SU-DHL-6 (cell line): Measurements from ENCODE around the gene ADCY6.

Source experiments
- H2AFZ ChIP-seq: fragments of 200-600 bp; sonication (generic); 2 replicates; pipeline ENCODE4 v1.6.1; 2014; ENCODE audit warnings: low read depth, mild to moderate bottlenecking, moderate library complexity, mixed read lengths, antibody characterized with exemption, low read length; ENCODE audit not compliant: severe bottlenecking
- H3F3A ChIP-seq: fragments of 200-600 bp; shearing (Covaris generic); 2 replicates; pipeline ENCODE4 v1.6.0; 2016; ENCODE audit warnings: antibody characterized with exemption, mild to moderate bottlenecking; ENCODE audit not compliant: insufficient read depth
- H3K27ac ChIP-seq: fragments of 200-600 bp; sonication (generic); 2 replicates; pipeline ENCODE4 v1.5.1; 2016; ENCODE audit warnings: low read depth, mild to moderate bottlenecking, low read length, moderate library complexity, mixed read lengths
- H3K27me3 ChIP-seq: fragments of 200-600 bp; sonication (generic), shearing (Covaris generic); 2 replicates; pipeline ENCODE4 v1.6.0; 2014; ENCODE audit warnings: mild to moderate bottlenecking, low read length
- H3K36me3 ChIP-seq: fragments of 200-600 bp; sonication (generic); 2 replicates; pipeline ENCODE4 v1.6.1; 2014; ENCODE audit warnings: mild to moderate bottlenecking, low read length, mixed read lengths
- H3K4me2 ChIP-seq: fragments of 300-600, 200-600 bp; shearing (Covaris generic), sonication (generic); 2 replicates; pipeline ENCODE4 v1.6.0; 2014; ENCODE audit warnings: low read length, low read depth, mild to moderate bottlenecking; ENCODE audit not compliant: poor library complexity, severe bottlenecking
- H3K4me3 ChIP-seq: fragments of 200-600 bp; sonication (generic); 2 replicates; pipeline ENCODE4 v1.5.1; 2014; ENCODE audit warnings: antibody characterized with exemption, low read length, mild to moderate bottlenecking, mixed read lengths; ENCODE audit not compliant: insufficient read depth, poor library complexity, severe bottlenecking
- H3K79me2 ChIP-seq: fragments of 200-600 bp; sonication (generic); 2 replicates; pipeline ENCODE4 v1.6.1; 2014; ENCODE audit warnings: mild to moderate bottlenecking, low read length, moderate library complexity; ENCODE audit not compliant: insufficient read depth
- H3K9ac ChIP-seq: fragments of 200-600 bp; sonication (generic); 2 replicates; pipeline ENCODE4 v1.7.0; 2014; ENCODE audit warnings: mild to moderate bottlenecking, low read length
- H3K9me2 ChIP-seq: fragments of 200-600 bp; sonication (generic); replicated peaks from 2 replicates; pipeline ENCODE4 v1.6.1; 2014; ENCODE audit warnings: low read length; ENCODE audit not compliant: insufficient read depth
- H3K9me3 ChIP-seq: fragments of 200-600 bp; sonication (generic); 2 replicates; pipeline ENCODE4 v1.6.1; 2014; ENCODE audit warnings: low read length, mixed read lengths; ENCODE audit not compliant: insufficient read depth
- H4K20me1 ChIP-seq: fragments of 200-600 bp; sonication (generic); 2 replicates; pipeline ENCODE4 v1.6.1; 2014; ENCODE audit warnings: low read depth, mild to moderate bottlenecking, antibody characterized with exemption, low read length, moderate library complexity, mixed read lengths
- EZH2phosphoT487 ChIP-seq: fragments of 200-600 bp; sonication (generic), shearing (Covaris generic); conservative IDR thresholded peaks from 2 replicates; pipeline ENCODE4 v1.6.1; 2018; ENCODE audit warnings: mild to moderate bottlenecking, antibody characterized with exemption, low read length, moderate library complexity, mixed read lengths
- TF ChIP-seq, protein P1 (sequence below): fragments of 200-600 bp; sonication (generic); IDR thresholded peaks from one replicate; pipeline ENCODE4 v1.5.1; 2017; ENCODE audit warnings: antibody characterized with exemption, mild to moderate bottlenecking, low read length, moderate library complexity; ENCODE audit not compliant: insufficient read depth, poor library complexity, severe bottlenecking

ADCY6 gene

DNA sequence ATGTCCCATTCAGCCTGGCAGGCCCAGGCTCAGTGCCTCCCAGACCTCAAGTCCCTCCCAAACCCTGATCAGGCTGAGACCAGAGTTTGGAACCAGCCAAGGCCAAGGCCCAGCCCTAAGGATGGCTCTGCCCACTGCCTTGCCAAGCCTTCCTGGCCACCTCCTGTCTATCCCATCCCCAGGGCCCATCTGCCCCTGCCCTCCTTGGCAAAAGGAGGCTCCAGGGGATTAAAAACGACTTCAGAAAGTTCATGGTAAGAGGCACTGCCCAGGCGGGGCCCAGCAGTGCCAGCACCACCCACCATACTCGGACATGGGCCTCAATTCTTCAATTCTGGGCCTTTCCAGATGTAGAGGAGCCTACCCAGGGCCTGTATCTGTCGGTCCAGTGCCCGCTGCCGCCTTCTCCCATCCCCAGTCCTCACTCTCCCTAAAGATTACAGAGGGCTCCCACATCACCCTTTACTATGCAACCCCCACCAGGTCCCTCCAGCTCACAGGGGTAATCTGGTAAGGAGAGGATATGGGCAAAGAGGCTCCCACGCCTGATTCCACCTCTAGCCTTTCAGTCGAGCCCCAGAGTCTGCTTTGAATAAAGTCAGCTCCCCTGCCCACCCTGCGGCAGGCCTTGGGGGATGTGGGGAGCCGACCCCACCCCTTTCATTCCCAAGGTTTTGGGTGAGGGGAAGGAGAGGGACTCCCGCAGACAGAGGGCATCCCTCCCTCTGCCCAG lies 932 bp downstream of the ADCY6 start:
- Histone ChIP-seq H3K27ac (no peak overlapping the region), H3F3A (no peaks in the 10 kb centered on the region), H3K9me2 (no peaks in the 10 kb centered on the region), H3K36me3 (no peaks in the 10 kb centered on the region), H3K4me2 (no peak overlapping the region), H3K9me3 (no peaks in the 10 kb centered on the region), H3K79me2 (no peaks in the 10 kb centered on the region), H3K9ac (no peak overlapping the region), H2AFZ (no peak overlapping the region), H4K20me1 (no peaks in the 10 kb centered on the region), H3K4me3 (no peak overlapping the region), H3K27me3 (no peaks in the 10 kb centered on the region)
- no peak for TF ChIP-seq EZH2phosphoT487
- TF ChIP-seq, protein P1, sequence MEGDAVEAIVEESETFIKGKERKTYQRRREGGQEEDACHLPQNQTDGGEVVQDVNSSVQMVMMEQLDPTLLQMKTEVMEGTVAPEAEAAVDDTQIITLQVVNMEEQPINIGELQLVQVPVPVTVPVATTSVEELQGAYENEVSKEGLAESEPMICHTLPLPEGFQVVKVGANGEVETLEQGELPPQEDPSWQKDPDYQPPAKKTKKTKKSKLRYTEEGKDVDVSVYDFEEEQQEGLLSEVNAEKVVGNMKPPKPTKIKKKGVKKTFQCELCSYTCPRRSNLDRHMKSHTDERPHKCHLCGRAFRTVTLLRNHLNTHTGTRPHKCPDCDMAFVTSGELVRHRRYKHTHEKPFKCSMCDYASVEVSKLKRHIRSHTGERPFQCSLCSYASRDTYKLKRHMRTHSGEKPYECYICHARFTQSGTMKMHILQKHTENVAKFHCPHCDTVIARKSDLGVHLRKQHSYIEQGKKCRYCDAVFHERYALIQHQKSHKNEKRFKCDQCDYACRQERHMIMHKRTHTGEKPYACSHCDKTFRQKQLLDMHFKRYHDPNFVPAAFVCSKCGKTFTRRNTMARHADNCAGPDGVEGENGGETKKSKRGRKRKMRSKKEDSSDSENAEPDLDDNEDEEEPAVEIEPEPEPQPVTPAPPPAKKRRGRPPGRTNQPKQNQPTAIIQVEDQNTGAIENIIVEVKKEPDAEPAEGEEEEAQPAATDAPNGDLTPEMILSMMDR, result no peak

DNA sequence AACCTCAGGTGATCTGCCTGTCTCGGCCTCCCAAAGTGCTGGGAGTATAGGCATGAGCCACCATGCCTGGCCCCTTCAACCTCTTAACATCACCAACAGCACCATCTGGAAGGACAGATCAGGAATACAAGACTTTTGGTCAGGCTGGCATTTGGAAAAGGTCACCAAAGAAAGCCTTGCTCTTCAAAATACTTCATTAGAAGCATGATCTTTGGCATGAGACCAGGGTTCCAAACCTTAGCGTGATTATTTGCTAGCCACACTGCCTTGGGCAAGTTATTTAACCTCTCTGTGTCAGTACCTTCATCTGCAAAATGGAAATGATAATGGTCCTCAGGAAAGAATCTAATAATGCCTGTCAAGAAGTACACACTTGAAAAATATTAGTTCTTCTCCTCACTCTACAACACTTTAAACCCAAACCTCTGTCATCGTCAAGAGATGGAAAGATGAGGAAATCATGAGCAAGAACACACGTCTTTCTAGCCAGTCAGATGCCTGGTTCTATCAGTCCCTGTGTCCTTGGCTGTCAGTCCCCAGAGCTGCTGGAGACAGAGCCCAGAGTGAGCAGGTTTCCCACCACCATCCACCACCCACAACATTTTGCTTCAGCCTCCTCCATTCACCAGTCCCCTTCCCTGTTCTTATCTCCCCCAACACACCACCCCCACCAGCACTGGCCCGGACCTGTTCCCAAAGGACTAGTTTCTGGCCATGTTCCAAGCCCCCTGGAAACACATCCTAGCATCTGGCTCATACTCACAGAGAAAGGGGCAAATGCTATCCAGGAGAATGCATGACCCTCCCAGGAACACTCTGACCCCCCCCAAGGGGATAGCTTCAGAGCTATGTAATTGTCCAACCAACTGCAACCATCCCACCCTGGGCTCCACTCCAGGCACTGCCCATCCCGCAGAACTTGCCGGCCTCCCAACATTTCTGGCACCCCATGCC lies 2.0 kb downstream of the ADCY6 start:
- H2AFZ ChIP-seq, result no peak overlapping the region
- H3K4me3 ChIP-seq, result no peak overlapping the region
- H3K79me2 ChIP-seq, result no peaks in the 10 kb centered on the region
- H3K36me3 ChIP-seq, result no peaks in the 10 kb centered on the region
- H3F3A ChIP-seq, result no peaks in the 10 kb centered on the region
- no peak for TF ChIP-seq EZH2phosphoT487
- TF ChIP-seq, protein P1, result no peak
- no peaks in the 10 kb centered on the region for H3K27me3 ChIP-seq
- no peaks in the 10 kb centered on the region for H3K9me3 ChIP-seq
- no peaks in the 10 kb centered on the region for H3K9me2 ChIP-seq
- H3K9ac ChIP-seq, result no peak overlapping the region
- H3K4me2 ChIP-seq, result no peak overlapping the region
- no peak overlapping the region for H3K27ac ChIP-seq
- H4K20me1 ChIP-seq, result no peaks in the 10 kb centered on the region

DNA sequence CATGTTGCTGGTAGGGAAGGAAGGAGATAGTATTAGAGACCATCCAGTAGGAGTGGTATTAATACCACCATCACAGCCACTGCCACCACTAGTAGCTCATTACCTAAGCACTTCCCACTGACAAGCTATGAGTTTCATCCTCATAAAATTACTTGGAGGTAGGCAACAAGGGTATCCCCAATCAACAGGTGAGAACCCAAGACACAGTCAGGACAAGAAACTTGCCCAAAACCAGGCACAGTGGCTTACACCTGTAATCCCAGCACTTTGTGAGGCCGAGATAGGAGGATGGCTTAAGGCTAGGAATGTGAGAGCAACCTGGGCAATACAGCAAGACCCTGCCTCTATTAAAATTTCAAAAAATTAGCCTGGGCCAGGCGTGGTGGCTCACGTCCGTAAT lies 5.5 kb downstream of the ADCY6 start:
- Histone ChIP-seq H3K27ac (no peak overlapping the region), H3K27me3 (no peaks in the 10 kb centered on the region), H3K9me2 (no peaks in the 10 kb centered on the region), H3K79me2 (no peaks in the 10 kb centered on the region), H4K20me1 (no peaks in the 10 kb centered on the region), H3K36me3 (no peaks in the 10 kb centered on the region), H3K4me2 (no peak overlapping the region), H3K9me3 (no peaks in the 10 kb centered on the region), H3K9ac (no peak overlapping the region), H3F3A (no peaks in the 10 kb centered on the region), H2AFZ (no peak overlapping the region), H3K4me3 (no peak overlapping the region)
- no peak for TF ChIP-seq EZH2phosphoT487
- TF ChIP-seq, protein P1, result no peak
